Breast epithelium (tissue), 4 donors: ENCODE measurements around the gene NEU3. TPM values are rescaled to one million over a fixed set of nuclear protein-coding genes. Genes with fewer than 3 reads are reported as not detected.

Experiments
- DNase-seq, 2 donors: peaks; one replicate each; pipeline ENCODE4 v3.0.0-alpha.2; 2019; ENCODE audit warnings: low spot score in 2 of 2
- H3K27ac ChIP-seq, 2 donors: fragments of 200-600 bp; sonication (generic) in 1 of 2; one replicate each; pipeline ENCODE4 v1.5.1; 2016 to 2019; ENCODE audit warnings: mild to moderate bottlenecking in 1 of 2
- H3K27me3 ChIP-seq, 2 donors: fragments of 200-600 bp; sonication (generic) in 1 of 2; one replicate each; pipeline versions ENCODE4 v1.5.1 to v1.6.0; 2017 to 2019; ENCODE audit warnings: control low read depth in 1 of 2, mild to moderate bottlenecking in 1 of 2
- H3K36me3 ChIP-seq: fragments of 200-600 bp; one replicate; pipeline ENCODE4 v1.5.1; 2019
- H3K4me1 ChIP-seq, 2 donors: fragments of 200-600 bp; sonication (generic); one replicate each; pipeline ENCODE4 v1.5.1; 2016 to 2019; ENCODE audit warnings: control low read depth in 1 of 2
- H3K4me3 ChIP-seq, 3 donors: fragments of 200-600 bp; sonication (generic); 1 replicate in 2 of 3; 2 replicates in 1 of 3; pipeline ENCODE4 v1.5.1; 2016 to 2019; ENCODE audit warnings: mild to moderate bottlenecking in 3 of 3, moderate library complexity in 2 of 3
- H3K9me3 ChIP-seq, 2 donors: fragments of 200-600 bp; sonication (generic) in 1 of 2; one replicate each; pipeline ENCODE4 v1.5.1; 2016 to 2019; ENCODE audit warnings: control low read depth in 1 of 2
- POLR2A ChIP-seq: fragments of 450-650 bp; IDR thresholded peaks from one replicate; pipeline ENCODE4 v1.6.1; 2016; ENCODE audit warnings: antibody characterized with exemption, mild to moderate bottlenecking, moderate library complexity
- POLR2AphosphoS5 ChIP-seq, 3 donors: sonication (generic); formaldehyde crosslinking; IDR thresholded peaks; one replicate each; pipeline ENCODE4 v1.6.1; 2017; ENCODE audit warnings: antibody characterized with exemption in 3 of 3
- intact Hi-C: fragments of 100-400 bp; cut with DNase I; formaldehyde crosslinking; loops from one replicate; pipeline ENCODE4 v1.15.1; 2023; ENCODE audit warnings: low total_unique reads
- total RNA-seq, 3 donors: library from RNA; depleted of rRNA; stranded (reverse); fragments of >200 nt; gene quantifications; one replicate each; pipeline ENCODE4 v1.1.0, GENCODE V29; 2016
- TF ChIP-seq, protein P1 (sequence below), 3 donors: fragments of 450-650 bp; IDR thresholded peaks; one replicate each; pipeline ENCODE4 v1.5.1; 2016 to 2017; ENCODE audit warnings: antibody characterized with exemption in 3 of 3, mild to moderate bottlenecking in 3 of 3, moderate library complexity in 3 of 3

The NEU3 gene
- total RNA-seq, 3 donors from 2014 or later = 11.8 to 12.8 (median 12.4) TPM

DNA sequence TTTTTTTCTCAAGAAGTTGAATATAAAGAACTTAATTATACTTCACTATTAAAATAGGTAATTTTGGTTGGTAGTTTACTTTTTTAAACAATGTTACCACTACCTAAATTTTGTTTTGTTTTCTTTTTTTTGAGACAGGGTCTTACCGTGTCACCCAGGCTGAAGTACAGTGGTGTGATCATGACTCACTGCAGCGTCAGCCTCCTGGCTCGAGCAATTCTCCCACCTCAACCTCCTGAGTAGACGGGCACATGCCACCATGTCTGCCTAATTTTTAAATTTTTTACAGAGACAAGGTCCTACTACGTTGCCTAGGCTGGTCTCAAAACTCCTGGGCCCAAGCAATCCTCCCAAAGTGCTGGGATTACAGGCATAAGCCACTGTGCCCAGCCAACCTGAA is 22.1 kb upstream of the NEU3 start:
- Histone ChIP-seq H3K27ac (no peak overlapping the region), H3K9me3 (no peaks in the 10 kb centered on the region), H3K4me1 (no peaks in the 10 kb centered on the region), H3K4me3 (no peak overlapping the region), H3K36me3 (no peaks in the 10 kb centered on the region), H3K27me3 (no peaks in the 10 kb centered on the region)
- intact Hi-C loops = no loop called here
- DNase-seq = no peak
- TF ChIP-seq, protein P1, sequence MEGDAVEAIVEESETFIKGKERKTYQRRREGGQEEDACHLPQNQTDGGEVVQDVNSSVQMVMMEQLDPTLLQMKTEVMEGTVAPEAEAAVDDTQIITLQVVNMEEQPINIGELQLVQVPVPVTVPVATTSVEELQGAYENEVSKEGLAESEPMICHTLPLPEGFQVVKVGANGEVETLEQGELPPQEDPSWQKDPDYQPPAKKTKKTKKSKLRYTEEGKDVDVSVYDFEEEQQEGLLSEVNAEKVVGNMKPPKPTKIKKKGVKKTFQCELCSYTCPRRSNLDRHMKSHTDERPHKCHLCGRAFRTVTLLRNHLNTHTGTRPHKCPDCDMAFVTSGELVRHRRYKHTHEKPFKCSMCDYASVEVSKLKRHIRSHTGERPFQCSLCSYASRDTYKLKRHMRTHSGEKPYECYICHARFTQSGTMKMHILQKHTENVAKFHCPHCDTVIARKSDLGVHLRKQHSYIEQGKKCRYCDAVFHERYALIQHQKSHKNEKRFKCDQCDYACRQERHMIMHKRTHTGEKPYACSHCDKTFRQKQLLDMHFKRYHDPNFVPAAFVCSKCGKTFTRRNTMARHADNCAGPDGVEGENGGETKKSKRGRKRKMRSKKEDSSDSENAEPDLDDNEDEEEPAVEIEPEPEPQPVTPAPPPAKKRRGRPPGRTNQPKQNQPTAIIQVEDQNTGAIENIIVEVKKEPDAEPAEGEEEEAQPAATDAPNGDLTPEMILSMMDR (IDR thresholded peaks at IDR 0.05) = no peak
- no peak for TF ChIP-seq POLR2AphosphoS5 (IDR thresholded peaks at IDR 0.05)
- TF ChIP-seq POLR2A = no peak

DNA sequence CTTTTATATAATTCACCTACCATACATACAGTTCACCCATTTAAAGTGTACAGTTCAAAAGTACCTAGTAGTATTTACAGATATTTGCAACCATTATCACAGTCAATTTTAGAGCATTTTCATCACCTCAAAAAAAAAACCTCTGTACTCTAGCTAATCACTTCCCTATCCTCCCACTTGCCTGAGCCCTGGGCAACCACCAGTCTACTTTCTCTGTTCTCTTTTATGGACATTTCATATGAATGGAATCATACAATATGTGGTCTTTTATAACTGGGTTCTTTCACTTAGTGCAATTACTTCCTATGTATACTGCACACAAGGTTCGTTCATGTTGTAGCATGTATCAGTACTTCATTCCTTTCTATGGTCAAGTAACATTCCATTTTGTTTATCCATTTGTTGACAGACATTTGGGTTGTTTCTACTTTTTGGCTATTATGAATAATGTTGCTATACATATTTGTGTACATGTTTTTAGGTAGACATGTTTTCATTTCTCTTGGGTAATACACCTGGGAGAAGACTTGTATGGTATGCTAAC is 17.8 kb upstream of the NEU3 start:
- Histone ChIP-seq H3K4me3 (no peak overlapping the region), H3K9me3 (no peaks in the 10 kb centered on the region), H3K27me3 (no peaks in the 10 kb centered on the region), H3K36me3 (no peaks in the 10 kb centered on the region), H3K27ac (no peak overlapping the region), H3K4me1 (no peaks in the 10 kb centered on the region)
- intact Hi-C loops = no loop called here
- DNase-seq = no peak
- TF ChIP-seq, protein P1 (IDR thresholded peaks at IDR 0.05) = no peak
- TF ChIP-seq POLR2AphosphoS5 (IDR thresholded peaks at IDR 0.05) = no peak
- no peak for TF ChIP-seq POLR2A

DNA sequence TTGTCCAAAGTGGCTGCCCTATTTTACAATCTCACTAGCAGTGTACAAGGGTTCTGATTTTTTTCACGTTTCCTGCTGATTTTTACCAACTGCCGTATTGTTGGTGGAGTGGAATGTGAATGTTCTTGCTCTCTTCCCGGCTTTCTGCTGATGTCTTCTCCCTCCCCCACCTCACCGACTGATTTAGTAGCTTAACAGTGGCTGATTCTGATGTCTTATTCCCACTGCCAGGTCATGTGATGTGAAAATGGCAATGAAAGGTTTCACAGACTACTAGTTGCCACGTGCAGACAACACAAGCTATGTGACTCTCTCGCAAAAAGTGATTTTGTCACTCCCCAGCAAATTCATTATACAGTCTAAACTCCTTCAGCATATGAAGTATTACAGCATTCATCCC is 17.3 kb upstream of the NEU3 start:
- H3K27ac ChIP-seq = no peak overlapping the region
- DNase-seq = no peak
- H3K36me3 ChIP-seq = no peaks in the 10 kb centered on the region
- no peaks in the 10 kb centered on the region for H3K27me3 ChIP-seq
- no peak overlapping the region for H3K4me3 ChIP-seq
- intact Hi-C loops = no loop called here
- H3K4me1 ChIP-seq = no peaks in the 10 kb centered on the region
- TF ChIP-seq POLR2A = no peak
- no peak for TF ChIP-seq POLR2AphosphoS5 (IDR thresholded peaks at IDR 0.05)
- TF ChIP-seq, protein P1 (IDR thresholded peaks at IDR 0.05) = no peak
- no peaks in the 10 kb centered on the region for H3K9me3 ChIP-seq

DNA sequence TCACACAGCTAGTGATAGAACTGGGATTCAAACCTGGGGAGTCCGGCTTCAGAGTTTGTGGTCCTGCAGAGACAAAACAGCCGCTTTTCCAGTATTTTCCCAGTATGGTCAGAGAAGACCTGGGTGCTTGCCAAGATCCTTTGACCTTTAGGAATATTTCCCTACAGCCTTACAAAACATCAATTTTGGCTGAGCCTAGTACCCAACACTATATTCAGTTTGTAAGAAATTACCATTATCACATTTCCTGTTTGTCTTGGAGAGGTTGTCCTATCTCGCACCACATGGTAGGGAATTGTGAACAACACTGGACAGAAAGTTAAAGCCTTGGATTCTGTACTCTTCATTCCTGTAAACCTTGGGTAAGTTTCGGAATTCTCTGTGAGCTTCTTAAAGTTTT is 10.7 kb upstream of the NEU3 start:
- H3K4me1 ChIP-seq = no peaks in the 10 kb centered on the region
- H3K27ac ChIP-seq = no peak overlapping the region
- H3K27me3 ChIP-seq = no peaks in the 10 kb centered on the region
- TF ChIP-seq, protein P1 (IDR thresholded peaks at IDR 0.05) = no peak
- TF ChIP-seq POLR2A (no peak), POLR2AphosphoS5 (IDR thresholded peaks at IDR 0.05) (no peak)
- no peak overlapping the region for H3K4me3 ChIP-seq
- DNase-seq = no peak
- no peaks in the 10 kb centered on the region for H3K9me3 ChIP-seq
- no peaks in the 10 kb centered on the region for H3K36me3 ChIP-seq
- intact Hi-C loops = no loop called here

GRCh38 chr11:74980634-74981033 is 8.1 kb upstream of the NEU3 start:
- no peaks in the 10 kb centered on the region for H3K4me1 ChIP-seq
- no peak overlapping the region for H3K4me3 ChIP-seq
- DNase-seq = no peak
- H3K27ac ChIP-seq = no peak overlapping the region
- intact Hi-C loops = no loop called here
- no peaks in the 10 kb centered on the region for H3K36me3 ChIP-seq
- H3K9me3 ChIP-seq = no peaks in the 10 kb centered on the region
- H3K27me3 ChIP-seq = no peaks in the 10 kb centered on the region
- no peak for TF ChIP-seq POLR2AphosphoS5 (IDR thresholded peaks at IDR 0.05)
- no peak for TF ChIP-seq POLR2A
- TF ChIP-seq, protein P1 (IDR thresholded peaks at IDR 0.05) = no peak
